ENCODE data around the gene DHX35.

The DHX35 gene

GRCh38 chr20:39072132-39072531 lies 110.0 kb downstream of the DHX35 start:
- no peak for ATAC-seq
- TF ChIP-seq TCF4 (CRISPR knock-in tag; IDR thresholded peaks at IDR 0.05; ENCODE audit: borderline replicate concordance), result no peak
- TF ChIP-seq CSDC2 (CRISPR knock-in tag; IDR thresholded peaks at IDR 0.05), result no peak
- no peak for TF ChIP-seq TSHZ2 (CRISPR knock-in tag; IDR thresholded peaks at IDR 0.05)
- no peak for TF ChIP-seq TOX (CRISPR knock-in tag; IDR thresholded peaks at IDR 0.05; ENCODE audit: borderline replicate concordance)
- TF ChIP-seq OSR1 (CRISPR knock-in tag; IDR thresholded peaks at IDR 0.05), result no peak
- no peak for TF ChIP-seq PATZ1 (CRISPR knock-in tag; IDR thresholded peaks at IDR 0.05; ENCODE audit: borderline replicate concordance)
- TF ChIP-seq ZNF70 (CRISPR knock-in tag; IDR thresholded peaks at IDR 0.05), result no peak
- TF ChIP-seq ZNF8 (CRISPR knock-in tag; IDR thresholded peaks at IDR 0.05), result no peak
- TF ChIP-seq ZFP3 (CRISPR knock-in tag; IDR thresholded peaks at IDR 0.05), result no peak
- TF ChIP-seq RARB (CRISPR knock-in tag; IDR thresholded peaks at IDR 0.05), result no peak
- TF ChIP-seq GLIS3 (CRISPR knock-in tag; IDR thresholded peaks at IDR 0.05), result no peak
- no peak for TF ChIP-seq ZC3H10 (CRISPR knock-in tag; IDR thresholded peaks at IDR 0.05)
- TF ChIP-seq ARNTL (CRISPR knock-in tag; IDR thresholded peaks at IDR 0.05; ENCODE audit: borderline replicate concordance, low read depth), result no peak
- no peak for TF ChIP-seq ZNF565 (CRISPR knock-in tag; conservative IDR thresholded peaks at IDR 0.05; ENCODE audit: low read depth)
- no peak for TF ChIP-seq PPARA (CRISPR knock-in tag; IDR thresholded peaks at IDR 0.05; ENCODE audit: borderline replicate concordance)
- TF ChIP-seq CSRNP3 (CRISPR knock-in tag; IDR thresholded peaks at IDR 0.05), result no peak

DNA sequence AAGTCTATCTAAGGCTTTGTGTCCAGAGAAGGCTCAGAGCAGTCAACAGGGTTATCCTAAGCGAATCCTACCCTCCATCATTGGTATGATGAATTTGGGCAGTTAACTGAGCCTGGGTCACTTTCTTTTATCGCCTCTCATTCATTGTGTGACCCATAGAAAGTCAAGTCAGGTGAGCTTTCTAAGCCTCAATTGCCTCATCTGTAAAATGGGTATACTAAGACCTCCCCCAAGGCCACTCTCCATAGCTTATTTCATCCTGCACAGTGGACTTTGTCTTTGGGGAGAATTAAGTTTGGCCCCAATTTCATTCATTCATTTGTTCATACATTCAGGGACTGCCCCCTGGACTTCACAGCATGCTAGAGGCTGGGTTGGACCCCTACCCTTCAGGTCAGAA lies 110.5 kb downstream of the DHX35 start:
- no peak for ATAC-seq
- no peak for TF ChIP-seq ARNTL (CRISPR knock-in tag; IDR thresholded peaks at IDR 0.05; ENCODE audit: borderline replicate concordance, low read depth)
- no peak for TF ChIP-seq ZNF565 (CRISPR knock-in tag; conservative IDR thresholded peaks at IDR 0.05; ENCODE audit: low read depth)
- no peak for TF ChIP-seq ZFP30 (CRISPR knock-in tag; IDR thresholded peaks at IDR 0.05)
- no peak for TF ChIP-seq OSR1 (CRISPR knock-in tag; IDR thresholded peaks at IDR 0.05)
- no peak for TF ChIP-seq RARB (CRISPR knock-in tag; IDR thresholded peaks at IDR 0.05)
- no peak for TF ChIP-seq SNAI2 (CRISPR knock-in tag; IDR thresholded peaks at IDR 0.05)
- no peak for TF ChIP-seq GLIS3 (CRISPR knock-in tag; IDR thresholded peaks at IDR 0.05)
- no peak for TF ChIP-seq TSHZ2 (CRISPR knock-in tag; IDR thresholded peaks at IDR 0.05)
- TF ChIP-seq ZC3H10 (CRISPR knock-in tag; IDR thresholded peaks at IDR 0.05), result no peak
- TF ChIP-seq TOX (CRISPR knock-in tag; IDR thresholded peaks at IDR 0.05; ENCODE audit: borderline replicate concordance), result no peak
- TF ChIP-seq ESRRG (CRISPR knock-in tag; IDR thresholded peaks at IDR 0.05), result no peak
- TF ChIP-seq CSDC2 (CRISPR knock-in tag; IDR thresholded peaks at IDR 0.05), result no peak
- TF ChIP-seq, protein P1, sequence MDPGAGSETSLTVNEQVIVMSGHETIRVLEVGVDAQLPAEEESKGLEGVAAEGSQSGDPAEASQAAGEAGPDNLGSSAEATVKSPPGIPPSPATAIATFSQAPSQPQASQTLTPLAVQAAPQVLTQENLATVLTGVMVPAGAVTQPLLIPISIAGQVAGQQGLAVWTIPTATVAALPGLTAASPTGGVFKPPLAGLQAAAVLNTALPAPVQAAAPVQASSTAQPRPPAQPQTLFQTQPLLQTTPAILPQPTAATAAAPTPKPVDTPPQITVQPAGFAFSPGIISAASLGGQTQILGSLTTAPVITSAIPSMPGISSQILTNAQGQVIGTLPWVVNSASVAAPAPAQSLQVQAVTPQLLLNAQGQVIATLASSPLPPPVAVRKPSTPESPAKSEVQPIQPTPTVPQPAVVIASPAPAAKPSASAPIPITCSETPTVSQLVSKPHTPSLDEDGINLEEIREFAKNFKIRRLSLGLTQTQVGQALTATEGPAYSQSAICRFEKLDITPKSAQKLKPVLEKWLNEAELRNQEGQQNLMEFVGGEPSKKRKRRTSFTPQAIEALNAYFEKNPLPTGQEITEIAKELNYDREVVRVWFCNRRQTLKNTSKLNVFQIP (CRISPR knock-in tag; IDR thresholded peaks at IDR 0.05; ENCODE audit: borderline replicate concordance, low read depth), result no peak
- no peak for TF ChIP-seq TCF4 (CRISPR knock-in tag; IDR thresholded peaks at IDR 0.05; ENCODE audit: borderline replicate concordance)
- TF ChIP-seq ZFP3 (CRISPR knock-in tag; IDR thresholded peaks at IDR 0.05), result no peak
- TF ChIP-seq PATZ1 (CRISPR knock-in tag; IDR thresholded peaks at IDR 0.05; ENCODE audit: borderline replicate concordance), result no peak
- no peak for TF ChIP-seq BACH2 (CRISPR knock-in tag; IDR thresholded peaks at IDR 0.05; ENCODE audit: borderline replicate concordance)
- TF ChIP-seq ISL1 (CRISPR knock-in tag; IDR thresholded peaks at IDR 0.05), result no peak
- no peak for TF ChIP-seq ZNF8 (CRISPR knock-in tag; IDR thresholded peaks at IDR 0.05)
- TF ChIP-seq CSRNP3 (CRISPR knock-in tag; IDR thresholded peaks at IDR 0.05), result no peak
